ENCODE measurements around the gene DUSP14. TPM values are rescaled to one million over a fixed set of nuclear protein-coding genes. Genes with fewer than 3 reads are reported as not detected.
A peak's percentile ranks its signal among the peaks of the same experiment; 100 is the strongest.

Gene DUSP14
- polyA plus RNA-seq, 6 donors from 2014 or later = 3.4 to 8.0 (median 5.4) TPM

DNA sequence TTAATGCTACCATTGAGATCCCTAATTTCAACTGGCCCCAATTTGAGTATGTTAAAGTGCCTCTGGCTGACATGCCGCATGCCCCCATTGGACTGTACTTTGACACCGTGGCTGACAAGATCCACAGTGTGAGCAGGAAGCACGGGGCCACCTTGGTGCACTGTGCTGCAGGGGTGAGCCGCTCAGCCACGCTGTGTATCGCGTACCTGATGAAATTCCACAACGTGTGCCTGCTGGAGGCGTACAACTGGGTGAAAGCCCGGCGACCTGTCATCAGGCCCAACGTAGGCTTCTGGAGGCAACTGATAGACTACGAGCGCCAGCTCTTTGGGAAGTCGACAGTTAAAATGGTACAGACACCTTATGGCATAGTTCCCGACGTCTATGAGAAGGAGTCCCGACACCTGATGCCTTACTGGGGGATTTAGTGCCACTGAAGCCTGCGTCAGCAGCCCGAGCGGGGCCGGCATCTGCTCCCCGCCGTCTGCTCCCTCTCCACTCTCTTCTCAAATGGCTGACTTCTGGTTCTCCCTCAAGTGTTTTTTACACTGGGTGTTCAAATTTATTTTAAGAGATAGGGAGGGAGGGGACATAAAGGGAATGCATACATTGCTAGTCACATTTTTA, 22.9 kb downstream of the DUSP14 start:
- no peaks in the 10 kb centered on the region for H3K36me3 Mint-ChIP-seq

DNA sequence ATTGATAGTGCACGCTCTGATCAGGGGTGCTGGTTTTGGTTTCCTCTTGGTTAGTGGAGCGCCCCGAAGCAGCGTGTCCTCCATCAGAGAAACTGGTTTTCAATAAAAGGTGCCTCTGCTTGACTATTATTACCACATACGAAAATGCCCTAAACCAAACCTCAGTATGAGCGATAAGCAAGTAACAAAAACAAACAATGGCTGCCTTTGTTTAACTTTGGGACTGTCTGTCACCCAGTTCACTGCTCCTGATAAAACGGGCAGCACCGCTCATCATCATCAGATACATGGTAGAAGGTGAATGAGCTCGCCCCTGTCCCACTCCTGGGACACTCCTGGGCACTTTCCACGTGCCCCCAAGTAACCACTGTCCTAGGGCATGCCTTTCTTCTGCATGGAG, 24.0 kb downstream of the DUSP14 start:
- Mint-ChIP-seq H3K27me3 (no peaks in the 10 kb centered on the region), H3K4me1 (no peaks in the 10 kb centered on the region), H3K27ac (no peak overlapping the region), H3K9me3 (no peaks in the 10 kb centered on the region), H3K4me3 (no peak overlapping the region), H3K36me3 (peaks cover 0 to 10% of the 10 kb centered on the region in 2 donors)
- DNase-seq (no peak), ATAC-seq (ENCODE audit: low read depth in 2 of 2) (no peak)

More for the DNA sequence above, 22.9 kb downstream of the DUSP14 start:
- DNase-seq (no peak), ATAC-seq (ENCODE audit: low read depth in 2 of 2) (no peak)
- no peaks in the 10 kb centered on the region for H3K27me3 Mint-ChIP-seq
- no peaks in the 10 kb centered on the region for H3K9me3 Mint-ChIP-seq
- H3K4me1 Mint-ChIP-seq = no peaks in the 10 kb centered on the region
- H3K27ac Mint-ChIP-seq = no peak overlapping the region
- no peak overlapping the region for H3K4me3 Mint-ChIP-seq

DNA sequence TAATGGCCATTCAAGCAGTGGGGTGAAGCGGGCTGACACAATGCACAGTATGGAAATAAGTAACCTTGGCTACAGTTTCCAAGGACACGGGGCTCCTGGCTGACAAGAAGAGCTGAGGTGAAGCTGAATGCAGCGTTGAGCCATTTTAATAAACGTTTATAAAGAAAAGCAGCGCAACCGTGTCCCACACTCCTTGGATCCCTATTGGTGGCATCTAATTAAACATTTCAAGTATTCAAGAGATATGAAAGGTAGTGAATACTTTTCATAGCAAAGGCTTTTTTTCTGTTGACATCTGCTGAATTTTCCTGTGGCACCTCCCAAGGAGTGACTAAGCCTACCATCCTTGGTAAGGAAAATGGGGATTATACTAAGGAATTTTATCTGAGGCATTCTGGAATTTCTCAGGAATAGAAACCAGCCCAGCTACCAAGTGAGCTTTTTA, 26.5 kb downstream of the DUSP14 start:
- H3K27ac Mint-ChIP-seq = no peak overlapping the region
- H3K36me3 Mint-ChIP-seq = peaks cover 10 to 19% of the 10 kb centered on the region in 2 donors
- H3K9me3 Mint-ChIP-seq = no peaks in the 10 kb centered on the region
- no peak for DNase-seq
- H3K27me3 Mint-ChIP-seq = no peaks in the 10 kb centered on the region
- no peak for ATAC-seq (ENCODE audit: low read depth in 2 of 2)
- H3K4me3 Mint-ChIP-seq = no peak overlapping the region
- H3K4me1 Mint-ChIP-seq = no peaks in the 10 kb centered on the region

DNA sequence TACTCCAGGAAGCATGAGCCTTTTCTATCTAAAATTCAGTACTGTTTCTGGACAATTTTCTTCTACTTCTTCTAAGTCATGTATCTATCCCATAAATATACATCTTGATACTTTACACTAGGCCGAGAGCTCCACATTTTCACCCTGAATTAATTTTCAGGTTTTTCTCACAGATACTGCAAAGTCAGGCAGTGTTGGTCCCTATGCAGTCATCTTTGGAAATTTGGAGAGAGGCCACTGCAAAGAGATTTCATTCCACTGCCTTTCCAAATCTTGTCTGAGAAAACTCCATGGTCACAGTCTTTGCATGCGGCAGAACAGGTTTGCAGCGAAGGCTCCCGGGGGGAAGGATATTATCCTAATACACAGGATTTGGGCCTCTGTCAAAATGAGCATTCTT, 28.2 kb downstream of the DUSP14 start:
- Mint-ChIP-seq H3K4me3 (no peak overlapping the region), H3K27me3 (no peaks in the 10 kb centered on the region), H3K36me3 (peaks cover 10 to 19% of the 10 kb centered on the region in 2 donors), H3K9me3 (no peaks in the 10 kb centered on the region), H3K4me1 (no peaks in the 10 kb centered on the region), H3K27ac (peak overlapping the region in 2 of 6 donors; percentile 22 to 28)
- ATAC-seq (ENCODE audit: low read depth in 2 of 2) = no peak
- no peak for DNase-seq

- Mint-ChIP-seq H3K27ac (peak overlapping the region in 3 of 6 donors; percentile 22 to 52 (median 39)), H3K27me3 (no peaks in the 10 kb centered on the region), H3K4me3 (no peak overlapping the region), H3K36me3 (peaks cover 10 to 19% of the 10 kb centered on the region in 2 donors), H3K4me1 (no peaks in the 10 kb centered on the region), H3K9me3 (no peaks in the 10 kb centered on the region)
- DNase-seq (no peak), ATAC-seq (ENCODE audit: low read depth in 2 of 2) (no peak)
Observed at GRCh38 chr17:37518826-37519225, 29.1 kb downstream of the DUSP14 start.

DNA sequence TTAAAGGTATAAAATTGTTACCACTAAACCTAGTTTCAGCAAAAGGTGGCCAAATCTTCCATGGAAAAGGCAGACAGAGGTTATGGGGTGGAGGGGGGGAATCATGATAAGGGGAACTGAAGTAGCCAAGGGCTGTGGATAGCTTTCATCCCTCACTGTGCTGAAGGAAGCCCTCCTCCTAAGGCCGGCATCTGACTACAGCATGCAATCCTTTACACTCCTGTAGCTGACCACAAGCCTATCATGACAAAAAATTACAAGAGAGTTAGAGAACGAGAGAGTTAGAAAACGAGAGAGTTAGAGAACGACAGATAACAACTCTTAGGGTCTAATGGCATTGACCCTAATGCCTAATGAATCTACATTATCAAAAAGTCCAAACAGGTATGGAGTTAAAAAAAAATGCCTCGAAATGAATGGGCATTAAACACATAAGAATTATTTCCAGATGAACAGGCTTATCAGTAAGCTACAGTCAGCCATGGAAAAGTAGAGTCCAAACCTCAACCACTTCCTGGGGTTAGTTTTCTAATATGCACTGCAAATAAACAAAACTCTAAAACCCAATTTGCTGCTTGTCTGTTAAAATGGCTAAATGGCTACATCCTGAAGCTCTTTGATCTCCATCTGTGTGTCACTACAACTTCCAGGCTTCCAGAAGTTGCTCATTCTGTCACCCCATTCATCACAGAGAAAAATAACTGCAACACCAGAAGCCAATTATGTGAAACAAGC, 29.7 kb downstream of the DUSP14 start:
- no peaks in the 10 kb centered on the region for H3K4me1 Mint-ChIP-seq
- peak overlapping the region in 3 of 6 donors; percentile 36 to 93 (median 46) for H3K27ac Mint-ChIP-seq
- no peak for ATAC-seq (ENCODE audit: low read depth in 2 of 2)
- peaks cover 14 to 19% of the 10 kb centered on the region in 2 donors for H3K36me3 Mint-ChIP-seq
- no peak overlapping the region for H3K4me3 Mint-ChIP-seq
- no peaks in the 10 kb centered on the region for H3K9me3 Mint-ChIP-seq
- no peaks in the 10 kb centered on the region for H3K27me3 Mint-ChIP-seq
- no peak for DNase-seq

GRCh38 chr17:37520174-37520573, 30.5 kb downstream of the DUSP14 start:
- Mint-ChIP-seq H3K4me3 (no peak overlapping the region), H3K27ac (no peak overlapping the region), H3K4me1 (no peaks in the 10 kb centered on the region), H3K27me3 (no peaks in the 10 kb centered on the region), H3K9me3 (no peaks in the 10 kb centered on the region), H3K36me3 (peaks cover 16 to 19% of the 10 kb centered on the region in 2 donors)
- no peak for ATAC-seq (ENCODE audit: low read depth in 2 of 2)
- DNase-seq = no peak

GRCh38 chr17:37521821-37522220, 32.1 kb downstream of the DUSP14 start:
- Mint-ChIP-seq H3K36me3 (peaks cover 16 to 19% of the 10 kb centered on the region in 2 donors), H3K27me3 (no peaks in the 10 kb centered on the region), H3K4me3 (no peak overlapping the region), H3K27ac (no peak overlapping the region), H3K9me3 (no peaks in the 10 kb centered on the region), H3K4me1 (no peaks in the 10 kb centered on the region)
- ATAC-seq (ENCODE audit: low read depth in 2 of 2) = no peak
- no peak for DNase-seq

- H3K4me1 Mint-ChIP-seq = no peaks in the 10 kb centered on the region
- H3K9me3 Mint-ChIP-seq = no peaks in the 10 kb centered on the region
- peak overlapping the region in 2 of 6 donors; percentile 7 to 28 for H3K27ac Mint-ChIP-seq
- no peaks in the 10 kb centered on the region for H3K27me3 Mint-ChIP-seq
- H3K36me3 Mint-ChIP-seq = peaks cover 8 to 16% of the 10 kb centered on the region in 2 donors
- H3K4me3 Mint-ChIP-seq = no peak overlapping the region
- ATAC-seq (ENCODE audit: low read depth in 2 of 2) = no peak
- DNase-seq = no peak
Observed at GRCh38 chr17:37523715-37524219, 34.1 kb downstream of the DUSP14 start.

DNA sequence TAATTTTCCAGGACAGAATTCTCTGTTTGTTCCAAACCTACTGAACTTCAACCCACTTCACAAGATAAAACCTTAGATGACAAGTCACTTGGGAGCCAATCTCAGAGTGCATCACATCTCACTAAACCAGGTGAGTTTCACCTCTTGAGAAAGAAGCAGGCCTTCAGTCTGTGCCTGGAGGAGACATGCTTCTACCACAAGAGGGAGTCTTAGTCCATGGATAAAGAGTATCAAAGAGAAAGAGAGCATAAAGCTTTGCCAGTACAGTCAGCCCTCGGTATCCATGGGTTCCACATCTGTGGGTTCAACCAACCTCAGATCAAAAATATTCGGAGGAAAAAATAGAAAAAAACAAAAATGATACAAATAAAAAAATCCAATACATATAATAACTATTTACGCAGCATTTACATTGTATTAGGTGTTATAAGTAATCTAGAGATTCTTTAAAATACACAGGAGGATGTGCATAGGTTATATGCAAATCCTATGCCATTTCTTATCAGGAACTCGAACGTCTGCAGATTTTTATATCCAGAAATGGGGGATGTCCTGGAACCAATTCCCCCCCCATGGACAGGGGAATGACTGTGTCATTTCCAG, 37.7 kb downstream of the DUSP14 start:
- peaks cover 0 to 6% of the 10 kb centered on the region in 2 donors for H3K36me3 Mint-ChIP-seq

GRCh38 chr17:37530420-37530819, 40.7 kb downstream of the DUSP14 start:
- Mint-ChIP-seq H3K9me3 (no peaks in the 10 kb centered on the region), H3K27ac (no peak overlapping the region), H3K4me1 (no peaks in the 10 kb centered on the region), H3K36me3 (peaks cover 0 to 4% of the 10 kb centered on the region in 2 donors), H3K27me3 (no peaks in the 10 kb centered on the region), H3K4me3 (no peak overlapping the region)
- no peak for ATAC-seq (ENCODE audit: low read depth in 2 of 2)
- no peak for DNase-seq

More for the DNA sequence above, 37.7 kb downstream of the DUSP14 start:
- peak; percentile 18 for DNase-seq
- Mint-ChIP-seq H3K4me1 (no peaks in the 10 kb centered on the region), H3K27me3 (no peaks in the 10 kb centered on the region), H3K9me3 (no peaks in the 10 kb centered on the region), H3K27ac (peak overlapping the region in 2 of 6 donors; percentile 9 to 24), H3K4me3 (no peak overlapping the region)
- peak in 1 of 2 donors; percentile 57 for ATAC-seq (ENCODE audit: low read depth in 2 of 2)

DNA sequence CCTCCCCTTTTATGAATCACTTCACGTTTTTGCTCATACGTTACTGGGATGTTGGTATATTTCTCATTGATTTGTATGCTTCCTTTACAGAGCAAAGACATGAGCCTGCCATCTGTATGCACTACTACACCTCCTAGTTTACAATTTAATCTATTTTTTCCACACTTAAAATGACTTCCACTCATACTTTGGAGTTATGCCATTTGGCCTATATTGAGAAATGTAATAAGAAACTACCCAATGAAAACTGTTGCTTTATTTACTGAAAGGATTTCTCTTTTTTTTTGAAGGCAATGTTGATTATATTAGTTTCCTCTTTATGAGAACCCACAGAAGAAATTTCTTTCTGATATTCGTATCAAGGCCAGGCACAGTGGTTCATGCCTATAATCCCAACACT, 43.1 kb downstream of the DUSP14 start:
- ATAC-seq (ENCODE audit: low read depth in 2 of 2) (no peak), DNase-seq (no peak)
- no peaks in the 10 kb centered on the region for H3K9me3 Mint-ChIP-seq
- peaks cover 6 to 21% of the 10 kb centered on the region in 2 donors for H3K36me3 Mint-ChIP-seq
- H3K4me1 Mint-ChIP-seq = peaks cover 0 to 4% (median 0%) of the 10 kb centered on the region in 3 donors
- no peaks in the 10 kb centered on the region for H3K27me3 Mint-ChIP-seq
- H3K4me3 Mint-ChIP-seq = no peak overlapping the region
- no peak overlapping the region for H3K27ac Mint-ChIP-seq

GRCh38 chr17:37535906-37536305, 46.2 kb downstream of the DUSP14 start:
- ATAC-seq (ENCODE audit: low read depth in 2 of 2) (no peak), DNase-seq (no peak)
- H3K4me1 Mint-ChIP-seq = peaks cover 0 to 6% (median 0%) of the 10 kb centered on the region in 3 donors
- H3K9me3 Mint-ChIP-seq = no peaks in the 10 kb centered on the region
- no peak overlapping the region for H3K4me3 Mint-ChIP-seq
- H3K27me3 Mint-ChIP-seq = no peaks in the 10 kb centered on the region
- peaks cover 15 to 30% of the 10 kb centered on the region in 2 donors for H3K36me3 Mint-ChIP-seq
- peak overlapping the region in 1 of 6 donors; percentile 86 for H3K27ac Mint-ChIP-seq
